Hepatocyte (in vitro differentiated cells): ENCODE data around the gene EDC3. TPM values are rescaled to one million over a fixed set of nuclear protein-coding genes. Genes with fewer than 3 reads are reported as not detected.
"Not testable (repeated sequence)": the region's sequence is repeated elsewhere in the genome, so short reads cannot be mapped to it uniquely, and the experiment has no call there.

Experiments
- DNase-seq: peaks from one replicate; pipeline ENCODE4 v3.0.0-alpha.2; 2016; ENCODE audit warnings: low spot score
- H2AFZ ChIP-seq: fragments of 200-600 bp; sonication (generic); 2 replicates; pipeline ENCODE4 v1.6.0; 2016; ENCODE audit warnings: antibody characterized with exemption, mild to moderate bottlenecking
- H3K27ac ChIP-seq: fragments of 200-600 bp; sonication (generic); 2 replicates; pipeline ENCODE4 v1.5.1; 2016; ENCODE audit warnings: mild to moderate bottlenecking
- H3K27me3 ChIP-seq: fragments of 200-600 bp; sonication (generic); 2 replicates; pipeline ENCODE4 v1.6.1; 2016
- H3K36me3 ChIP-seq: fragments of 200-600 bp; sonication (generic); replicated peaks from 2 replicates; pipeline ENCODE4 v1.5.1; 2016; ENCODE audit warnings: low read depth; ENCODE audit not compliant: insufficient read depth
- H3K4me1 ChIP-seq: fragments of 200-600 bp; sonication (generic); 2 replicates; pipeline ENCODE4 v1.5.1; 2016; ENCODE audit warnings: mild to moderate bottlenecking, moderate library complexity; ENCODE audit not compliant: insufficient read depth
- H3K4me2 ChIP-seq: fragments of 200-600 bp; sonication (generic); 2 replicates; pipeline ENCODE4 v1.6.0; 2016
- H3K4me3 ChIP-seq: fragments of 200-600 bp; sonication (generic); 2 replicates; pipeline ENCODE4 v1.5.1; 2016; ENCODE audit warnings: mild to moderate bottlenecking
- H3K79me2 ChIP-seq: fragments of 200-600 bp; sonication (generic); 2 replicates; pipeline ENCODE4 v1.6.0; 2017; ENCODE audit warnings: mild to moderate bottlenecking
- H3K9me2 ChIP-seq: fragments of 200-600 bp; sonication (generic); replicated peaks from 2 replicates; pipeline ENCODE4 v1.6.0; 2017; ENCODE audit warnings: mild to moderate bottlenecking; ENCODE audit not compliant: insufficient read depth
- H3K9me3 ChIP-seq: fragments of 200-600 bp; sonication (generic); 2 replicates; pipeline ENCODE4 v1.5.1; 2016; ENCODE audit warnings: low read depth, mild to moderate bottlenecking
- H4K20me1 ChIP-seq: fragments of 200-600 bp; sonication (generic); 2 replicates; pipeline ENCODE4 v1.6.0; 2016; ENCODE audit warnings: mild to moderate bottlenecking; ENCODE audit not compliant: insufficient read depth, poor library complexity, severe bottlenecking
- EZH2 ChIP-seq: fragments of 200-600 bp; sonication (generic); IDR thresholded peaks from 2 replicates; pipeline ENCODE4 v1.6.1; 2016; ENCODE audit warnings: antibody characterized with exemption, mild to moderate bottlenecking, borderline replicate concordance
- EZH2phosphoT487 ChIP-seq: fragments of 200-600 bp; sonication (generic); IDR thresholded peaks from one replicate; pipeline ENCODE4 v1.6.1; 2018; ENCODE audit warnings: antibody characterized with exemption, mild to moderate bottlenecking, low read depth, moderate library complexity; ENCODE audit not compliant: unreplicated experiment, severe bottlenecking
- whole genome bisulfite sequencing: methylation state at CpG from one replicate; pipeline ENCODE4 v1.1.6; 2016; ENCODE audit warnings: low lambda C conversion rate; ENCODE audit errors: missing lambda C conversion rate; 5-methylcytosine and 5-hydroxymethylcytosine counted together
- polyA plus RNA-seq: library from polyadenylated mRNA; unstranded; fragments of >200 nt; fragmentation: Nextera tagmentation; extraction: Ambion mirVana; gene quantifications from 2 replicates; pipeline ENCODE4 v1.2.1, GENCODE V29; 2016
- total RNA-seq: library from RNA; depleted of rRNA; stranded (reverse); fragments of >200 nt; gene quantifications from 2 replicates; pipeline ENCODE4 v1.2.3, GENCODE V29; 2014
- TF ChIP-seq, protein P1 (sequence below): fragments of 200-600 bp; sonication (generic); IDR thresholded peaks from 2 replicates; pipeline ENCODE4 v1.5.1; 2016; ENCODE audit warnings: antibody characterized with exemption, mild to moderate bottlenecking; ENCODE audit not compliant: poor library complexity

EDC3 gene
- total and polyA plus RNA-seq, 2 experiments from 2014 or later, result 11.5 to 31.4 TPM

DNA sequence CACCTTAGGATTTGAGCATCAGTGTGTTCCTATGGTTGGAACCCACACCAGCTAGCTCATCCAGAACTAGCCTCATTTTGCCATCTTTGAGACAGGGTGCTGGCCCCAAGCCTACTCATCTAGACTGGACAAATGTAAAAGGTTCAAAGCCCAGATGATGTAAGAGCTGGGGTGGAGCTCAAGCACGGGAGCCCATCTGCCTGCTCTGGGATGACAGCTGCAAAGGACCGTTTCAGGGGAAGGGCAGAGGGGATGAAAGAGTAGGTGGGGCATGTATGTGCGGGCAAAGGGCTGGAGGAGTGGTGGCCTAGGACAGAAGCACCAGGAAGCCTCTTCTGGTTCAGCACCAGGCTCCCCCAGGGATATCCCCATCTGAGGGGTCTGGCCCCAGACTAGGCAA lies 64.4 kb downstream of the EDC3 start:
- no peak for DNase-seq
- Histone ChIP-seq H3K27ac (no peak overlapping the region), H3K9me3 (no peaks in the 10 kb centered on the region), H3K4me3 (no peak overlapping the region), H2AFZ (no peak overlapping the region), H3K27me3 (no peaks in the 10 kb centered on the region), H3K36me3 (no peaks in the 10 kb centered on the region), H3K9me2 (no peaks in the 10 kb centered on the region), H3K4me2 (no peak overlapping the region), H3K4me1 (no peaks in the 10 kb centered on the region), H4K20me1 (peaks cover 8% of the 10 kb centered on the region), H3K79me2 (no peaks in the 10 kb centered on the region)
- 62% methylated on average over 3 of the region's 3 CpGs for WGBS
- TF ChIP-seq, protein P1, sequence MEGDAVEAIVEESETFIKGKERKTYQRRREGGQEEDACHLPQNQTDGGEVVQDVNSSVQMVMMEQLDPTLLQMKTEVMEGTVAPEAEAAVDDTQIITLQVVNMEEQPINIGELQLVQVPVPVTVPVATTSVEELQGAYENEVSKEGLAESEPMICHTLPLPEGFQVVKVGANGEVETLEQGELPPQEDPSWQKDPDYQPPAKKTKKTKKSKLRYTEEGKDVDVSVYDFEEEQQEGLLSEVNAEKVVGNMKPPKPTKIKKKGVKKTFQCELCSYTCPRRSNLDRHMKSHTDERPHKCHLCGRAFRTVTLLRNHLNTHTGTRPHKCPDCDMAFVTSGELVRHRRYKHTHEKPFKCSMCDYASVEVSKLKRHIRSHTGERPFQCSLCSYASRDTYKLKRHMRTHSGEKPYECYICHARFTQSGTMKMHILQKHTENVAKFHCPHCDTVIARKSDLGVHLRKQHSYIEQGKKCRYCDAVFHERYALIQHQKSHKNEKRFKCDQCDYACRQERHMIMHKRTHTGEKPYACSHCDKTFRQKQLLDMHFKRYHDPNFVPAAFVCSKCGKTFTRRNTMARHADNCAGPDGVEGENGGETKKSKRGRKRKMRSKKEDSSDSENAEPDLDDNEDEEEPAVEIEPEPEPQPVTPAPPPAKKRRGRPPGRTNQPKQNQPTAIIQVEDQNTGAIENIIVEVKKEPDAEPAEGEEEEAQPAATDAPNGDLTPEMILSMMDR, result no peak
- TF ChIP-seq EZH2phosphoT487 (no peak), EZH2 (no peak)

DNA sequence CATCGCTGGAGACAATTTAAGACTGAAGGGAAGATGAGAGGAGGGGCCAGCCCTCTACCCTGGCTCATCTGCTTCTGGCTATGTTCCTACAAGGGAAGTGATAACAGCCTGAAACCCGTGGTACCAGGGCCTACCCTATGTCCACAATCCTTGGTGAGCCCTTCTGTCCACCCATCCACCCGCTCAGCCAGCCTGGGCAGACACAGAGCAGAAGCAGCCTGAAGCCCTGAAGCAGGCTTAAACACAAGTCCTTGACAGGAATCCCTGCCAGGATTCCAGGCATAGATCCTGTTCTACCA lies 64.8 kb downstream of the EDC3 start:
- WGBS, result 87% methylated on average over 3 of the region's 3 CpGs

DNA sequence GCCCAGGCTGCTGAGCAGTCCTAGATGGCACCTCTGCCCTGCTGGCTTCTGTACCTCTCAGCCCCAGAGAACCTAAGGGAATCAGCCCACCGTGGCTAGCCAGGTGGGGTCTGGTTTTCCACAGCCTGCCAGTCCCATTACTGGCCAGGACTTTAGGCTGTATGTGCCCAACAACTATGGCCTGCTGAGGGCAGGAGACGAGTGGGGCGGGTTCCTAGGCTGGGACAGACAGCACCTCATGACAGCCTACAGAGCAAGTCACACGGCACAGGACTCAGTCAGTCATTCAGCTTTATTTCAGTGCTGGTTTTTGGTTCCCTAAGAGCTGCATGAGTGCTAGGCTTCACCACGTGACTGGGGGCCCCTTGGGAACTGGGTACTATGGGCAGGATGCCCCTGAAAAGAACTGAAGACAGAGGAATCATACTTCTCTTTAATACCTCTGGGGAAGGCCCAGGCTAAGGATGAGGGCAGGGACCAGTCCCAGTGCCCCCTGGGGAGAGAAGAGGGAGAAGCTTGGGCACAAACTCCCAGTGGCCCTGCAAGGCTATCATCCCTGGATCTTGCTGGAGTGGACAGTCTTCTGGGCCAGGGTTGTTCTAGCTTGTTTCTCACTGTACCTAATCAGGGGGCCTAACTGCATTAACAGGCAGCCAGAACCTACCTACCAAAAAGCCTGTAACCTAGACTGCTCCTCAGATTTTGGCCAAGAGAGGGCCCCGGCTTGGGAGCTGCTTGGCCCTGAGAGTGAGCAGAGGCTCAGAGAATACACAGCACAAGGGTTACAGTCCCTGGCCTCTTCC lies 65.3 kb downstream of the EDC3 start:
- 84% methylated on average over 6 of the region's 6 CpGs for WGBS
- peaks cover 8% of the 10 kb centered on the region for H4K20me1 ChIP-seq
- no peaks in the 10 kb centered on the region for H3K27me3 ChIP-seq

More for the DNA sequence above, 64.8 kb downstream of the EDC3 start:
- Histone ChIP-seq H3K4me1 (no peaks in the 10 kb centered on the region), H3K36me3 (no peaks in the 10 kb centered on the region), H3K9me3 (no peaks in the 10 kb centered on the region), H3K79me2 (no peaks in the 10 kb centered on the region), H4K20me1 (peaks cover 8% of the 10 kb centered on the region), H3K4me2 (no peak overlapping the region), H3K4me3 (no peak overlapping the region), H3K27me3 (no peaks in the 10 kb centered on the region), H3K9me2 (no peaks in the 10 kb centered on the region), H2AFZ (no peak overlapping the region), H3K27ac (no peak overlapping the region)
- no peak for DNase-seq
- no peak for TF ChIP-seq EZH2phosphoT487
- no peak for TF ChIP-seq EZH2

DNA sequence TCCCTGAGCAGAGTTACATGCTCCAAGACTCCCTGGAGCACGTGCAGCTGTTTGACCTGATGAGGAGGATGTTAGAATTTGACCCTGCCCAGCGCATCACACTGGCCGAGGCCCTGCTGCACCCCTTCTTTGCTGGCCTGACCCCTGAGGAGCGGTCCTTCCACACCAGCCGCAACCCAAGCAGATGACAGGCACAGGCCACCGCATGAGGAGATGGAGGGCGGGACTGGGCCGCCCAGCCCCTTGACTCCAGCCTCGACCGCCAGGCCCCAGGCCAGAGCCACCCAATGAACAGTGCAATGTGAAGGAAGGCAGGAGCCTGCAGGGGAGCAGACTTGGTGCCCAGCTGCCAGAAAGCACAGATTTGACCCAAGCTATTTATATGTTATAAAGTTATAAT lies 66.1 kb downstream of the EDC3 start:
- H3K36me3 ChIP-seq, H3K4me3 ChIP-seq, H3K27me3 ChIP-seq, H3K27ac ChIP-seq, H3K4me2 ChIP-seq, H3K79me2 ChIP-seq, H3K9me3 ChIP-seq, H4K20me1 ChIP-seq, H3K4me1 ChIP-seq, H3K9me2 ChIP-seq, H2AFZ ChIP-seq, DNase-seq: not testable (repeated sequence)
- WGBS, result 93% methylated on average over 8 of the region's 10 CpGs

More for the DNA sequence above, 65.3 kb downstream of the EDC3 start:
- DNase-seq, result no peak
- no peaks in the 10 kb centered on the region for H3K9me2 ChIP-seq
- H3K36me3 ChIP-seq, result no peaks in the 10 kb centered on the region
- H3K9me3 ChIP-seq, result no peaks in the 10 kb centered on the region
- no peak overlapping the region for H3K27ac ChIP-seq
- no peaks in the 10 kb centered on the region for H3K4me1 ChIP-seq
- no peak overlapping the region for H2AFZ ChIP-seq
- H3K4me3 ChIP-seq, result no peak overlapping the region
- H3K4me2 ChIP-seq, result no peak overlapping the region
- H3K79me2 ChIP-seq, result no peaks in the 10 kb centered on the region
- TF ChIP-seq EZH2phosphoT487 (no peak), EZH2 (no peak)
- TF ChIP-seq, protein P1, result no peak
